Heart left ventricle (tissue), 13 donors: ENCODE results near the gene KLHL22.

Experiments
- POLR2A ChIP-seq, 2 donors: fragments of 450-650 bp; IDR thresholded peaks; one replicate each; pipeline ENCODE4 v1.6.1; 2017; ENCODE audit warnings: antibody characterized with exemption in 2 of 2, mild to moderate bottlenecking in 2 of 2, moderate library complexity in 2 of 2
- TF ChIP-seq, protein P1 (sequence below), 12 donors: fragments of 200-600 bp; sonication (generic) in 4 of 12; IDR thresholded peaks; one replicate each; pipeline versions ENCODE4 v1.5.0 to v1.8.0; 2018 to 2022; ENCODE audit warnings: antibody characterized with exemption in 12 of 12, mild to moderate bottlenecking in 5 of 12
- donor health status: ischemic (EF 13 %, LVEDD 7.1; RV severe dilation, severe dysfunction).
- donor health status: DM: no; HTN: yes; CAD: no.
- donor health status: DM: no; HTN: no; CAD: no.
- donor health status: ischemic (EF 25% LVEDD 6.9; RV normal size, moderate dysfunction).
- donor health status: ischemic (EF 25% LVEDD 5.7; RV mildly dilated, moderate dysfunction).
- donor health status: ischemic (EF 35%, LVEDD 5.7; RV mildly dilated, moderate dysfunction).
- donor health status: nonischemic (EF 11% LVEDD 7.7; RV severe dilation, severe dysfunction).
- donor health status: DM: yes; HTN: yes; CAD: no.
- donor health status: PGD.
- donor health status: ischemic (EF 29% LVEDD 5.4; RV normal size, mild dysfunction).
- donor health status: nonischemic (EF 23%, LVEDD 6.1; RV moderate dilation, normal function).

DNA sequence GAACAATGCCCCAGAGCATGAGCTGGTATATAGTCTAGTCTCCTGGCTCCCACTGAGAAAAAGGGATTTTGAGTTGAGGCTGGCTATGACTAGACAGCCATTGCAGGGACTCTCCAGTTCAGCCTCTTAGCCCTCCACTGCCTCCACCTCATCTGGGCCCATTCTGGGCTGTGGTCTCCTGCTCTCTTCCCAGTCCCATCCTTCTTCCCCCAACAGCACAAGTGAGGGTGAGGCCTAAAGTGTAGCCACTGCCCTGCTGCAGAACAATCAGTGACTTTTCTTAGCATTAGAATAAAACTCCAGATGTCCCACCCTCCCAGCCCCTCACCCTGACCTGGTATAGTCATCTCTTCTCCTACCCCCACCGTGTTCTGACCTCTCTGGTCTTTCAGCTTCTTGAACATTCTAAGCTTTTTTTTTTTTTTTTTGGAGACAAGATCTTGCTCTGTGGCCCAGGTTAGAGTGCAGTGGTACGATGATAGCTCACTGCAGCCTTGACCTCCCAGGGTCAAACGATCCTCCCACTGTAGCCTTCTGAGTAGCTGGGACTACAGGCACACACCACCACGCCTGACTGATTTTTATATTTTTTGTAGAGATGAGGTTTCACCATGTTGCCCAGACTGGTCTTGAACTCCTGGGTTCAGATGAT lies 16.1 kb upstream of the KLHL22 start:
- TF ChIP-seq, protein P1, sequence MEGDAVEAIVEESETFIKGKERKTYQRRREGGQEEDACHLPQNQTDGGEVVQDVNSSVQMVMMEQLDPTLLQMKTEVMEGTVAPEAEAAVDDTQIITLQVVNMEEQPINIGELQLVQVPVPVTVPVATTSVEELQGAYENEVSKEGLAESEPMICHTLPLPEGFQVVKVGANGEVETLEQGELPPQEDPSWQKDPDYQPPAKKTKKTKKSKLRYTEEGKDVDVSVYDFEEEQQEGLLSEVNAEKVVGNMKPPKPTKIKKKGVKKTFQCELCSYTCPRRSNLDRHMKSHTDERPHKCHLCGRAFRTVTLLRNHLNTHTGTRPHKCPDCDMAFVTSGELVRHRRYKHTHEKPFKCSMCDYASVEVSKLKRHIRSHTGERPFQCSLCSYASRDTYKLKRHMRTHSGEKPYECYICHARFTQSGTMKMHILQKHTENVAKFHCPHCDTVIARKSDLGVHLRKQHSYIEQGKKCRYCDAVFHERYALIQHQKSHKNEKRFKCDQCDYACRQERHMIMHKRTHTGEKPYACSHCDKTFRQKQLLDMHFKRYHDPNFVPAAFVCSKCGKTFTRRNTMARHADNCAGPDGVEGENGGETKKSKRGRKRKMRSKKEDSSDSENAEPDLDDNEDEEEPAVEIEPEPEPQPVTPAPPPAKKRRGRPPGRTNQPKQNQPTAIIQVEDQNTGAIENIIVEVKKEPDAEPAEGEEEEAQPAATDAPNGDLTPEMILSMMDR (IDR thresholded peaks at IDR 0.05) = no peak
- no peak for TF ChIP-seq POLR2A (IDR thresholded peaks at IDR 0.05)
